Loucy (cell line): Measurements from ENCODE around the gene SPECC1.

Experiments
- CTCF ChIP-seq: fragments of 200-600 bp; sonication (generic); conservative IDR thresholded peaks from 2 replicates; pipeline ENCODE4 v1.5.1; 2014; ENCODE audit warnings: mild to moderate bottlenecking, antibody characterized with exemption, low read length
- EZH2phosphoT487 ChIP-seq: fragments of 200-600 bp; IDR thresholded peaks from 2 replicates; pipeline ENCODE4 v1.6.1; 2018; ENCODE audit warnings: antibody characterized with exemption, mild to moderate bottlenecking, moderate library complexity, borderline replicate concordance

- TF ChIP-seq CTCF (no peak), EZH2phosphoT487 (no peak)
Measured at GRCh38 chr17:20125724-20126123, 116.6 kb downstream of the SPECC1 start.
